Ovary (tissue), 9 donors: ENCODE results near the gene RAP1GAP. TPM values are rescaled to one million over a fixed set of nuclear protein-coding genes. Genes with fewer than 3 reads are reported as not detected.

ENCODE experiments used
- DNase-seq, 5 donors: peaks; one replicate each; pipeline ENCODE4 v3.0.0-alpha.2; 2019 to 2020
- H3K27ac ChIP-seq, 2 donors: fragments of 200-600 bp; one replicate each; pipeline versions ENCODE4 v1.5.1 to v1.8.0; 2019 to 2022
- H3K27me3 ChIP-seq: fragments of 200-600 bp; one replicate; pipeline ENCODE4 v1.8.0; 2022
- H3K36me3 ChIP-seq: fragments of 200-600 bp; sonication (generic); one replicate; pipeline ENCODE4 v1.5.1; 2019
- H3K4me1 ChIP-seq: one replicate; pipeline ENCODE4 v1.8.1; 2013; ENCODE audit warnings: mild to moderate bottlenecking, moderate library complexity; ENCODE audit not compliant: insufficient read depth
- H3K4me3 ChIP-seq: fragments of 200-600 bp; sonication (generic); one replicate; pipeline ENCODE4 v1.5.1; 2017
- H3K9me3 ChIP-seq, 2 donors: fragments of 200-600 bp in 1 of 2; sonication (generic) in 1 of 2; one replicate each; pipeline versions ENCODE4 v1.5.1 to v1.8.1; 2013 to 2019; ENCODE audit warnings: mild to moderate bottlenecking in 1 of 2, moderate library complexity in 1 of 2
- CTCF ChIP-seq, 3 donors: fragments of 450-650 bp in 2 of 3; fragments of 200-600 bp in 1 of 3; IDR thresholded peaks; one replicate each; pipeline versions ENCODE4 v1.5.1 to v1.8.0; 2016 to 2022; ENCODE audit warnings: antibody characterized with exemption in 3 of 3, mild to moderate bottlenecking in 1 of 3
- EP300 ChIP-seq: sonication (generic); formaldehyde crosslinking; IDR thresholded peaks from one replicate; pipeline ENCODE4 v1.6.1; 2017; ENCODE audit warnings: antibody characterized with exemption
- POLR2A ChIP-seq: fragments of 450-650 bp; IDR thresholded peaks from one replicate; pipeline ENCODE4 v1.6.1; 2017; ENCODE audit warnings: antibody characterized with exemption, mild to moderate bottlenecking, moderate library complexity
- WGBS, 3 donors: extraction: QIAGEN DNeasy Blood & Tissue Kit in 1 of 3; methylation state at CpG; one replicate each; pipeline versions ENCODE4 v1.1.5 to v1.1.7; 2013 to 2017; 5-methylcytosine and 5-hydroxymethylcytosine counted together
- intact Hi-C, 4 donors: fragments of 100-400 bp; cut with DNase I; formaldehyde crosslinking; loops; one replicate each; pipeline versions ENCODE4 v1.11.0 to v1.15.1; 2022 to 2023
- polyA plus RNA-seq, 2 donors: library from polyadenylated mRNA; stranded (reverse); fragments of 200-250 nt in 1 of 2; fragments of 350-450 nt in 1 of 2; fragmentation: Illumina TruSeq in 1 of 2; extraction: RNeasy Lipid Tissue Mini Kit (QIAGEN cat#74804) in 1 of 2; gene quantifications; one replicate each; pipeline ENCODE4 v1.2.3, GENCODE V29; 2013 to 2014
- total RNA-seq, 7 donors: library from RNA; depleted of rRNA in 2 of 7; stranded (reverse); fragments of >200 nt in 2 of 7; fragmentation: NEBNext Ultra II Directional in 3 of 7; extraction: Animal tissue kit (Norgen Biotek cat#: 25700) in 3 of 7; gene quantifications; one replicate each; pipeline versions ENCODE4 v1.1.0 to v1.2.4, GENCODE V29; 2016 to 2023
- donor health status: DM: no; HTN: no; CAD: no; lungs with moderate emphysema.
- donor health status: DM: no; HTN: no; CAD: no.
- donor health status: Bipolar disorder and iron deficiency.
- donor health status: DM: yes; HTN: yes; CAD: no.
- donor health status: DM: no; HTN: no; CAD: no.
- donor health status: DM: yes; HTN: yes; CAD: no.

RAP1GAP gene
- total and polyA plus RNA-seq, 9 donors, result 0.60 to 9.4 (median 2.8) TPM

- H3K27me3 ChIP-seq, result no peaks in the 10 kb centered on the region
- WGBS, 3 donors, result 21 to 22% (median 22%) methylated on average over 24 of the region's 24 CpGs
- peak in 3 of 5 donors; percentile 28 to 57 (median 30) for DNase-seq
- no peaks in the 10 kb centered on the region for H3K4me1 ChIP-seq
- intact Hi-C loops, result no loop called here
- no peak overlapping the region for H3K4me3 ChIP-seq
- H3K9me3 ChIP-seq, result no peaks in the 10 kb centered on the region
- no peak overlapping the region for H3K27ac ChIP-seq
- no peaks in the 10 kb centered on the region for H3K36me3 ChIP-seq
- no peak for TF ChIP-seq EP300
- no peak for TF ChIP-seq CTCF (IDR thresholded peaks at IDR 0.05)
- TF ChIP-seq POLR2A, result no peak
Measured at GRCh38 chr1:21586846-21587601, 82.1 kb downstream of the RAP1GAP start.

GRCh38 chr1:21586222-21586621 lies 82.9 kb downstream of the RAP1GAP start:
- Histone ChIP-seq H3K9me3 (no peaks in the 10 kb centered on the region), H3K4me3 (no peak overlapping the region), H3K27me3 (no peaks in the 10 kb centered on the region), H3K27ac (no peak overlapping the region), H3K4me1 (no peaks in the 10 kb centered on the region), H3K36me3 (no peaks in the 10 kb centered on the region)
- 48 to 57% (median 54%) methylated on average over 12 of the region's 12 CpGs for WGBS, 3 donors
- intact Hi-C loops, result no loop called here
- no peak for DNase-seq
- TF ChIP-seq POLR2A (no peak), CTCF (IDR thresholded peaks at IDR 0.05) (no peak), EP300 (no peak)

DNA sequence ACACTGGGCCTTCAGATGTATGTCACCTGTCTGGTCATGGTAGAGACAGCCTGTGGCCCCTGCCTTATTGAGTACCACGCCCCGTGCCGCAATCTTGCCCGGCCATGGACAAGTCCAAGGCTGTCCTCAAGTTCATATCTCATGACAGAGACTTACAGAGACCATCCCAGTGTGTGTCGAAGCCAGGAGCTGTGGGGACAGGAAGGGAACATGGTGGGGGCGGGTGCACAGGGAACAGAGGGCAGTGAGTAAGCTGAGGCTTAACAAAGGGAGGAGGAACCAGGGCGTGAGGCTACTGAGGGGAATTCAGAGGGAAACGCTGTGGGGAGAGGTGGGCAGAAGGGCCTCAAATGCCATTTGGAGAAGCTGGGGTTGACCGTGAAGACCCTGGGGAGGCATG lies 84.1 kb downstream of the RAP1GAP start:
- DNase-seq, result no peak
- Histone ChIP-seq H3K4me3 (no peak overlapping the region), H3K36me3 (no peaks in the 10 kb centered on the region), H3K9me3 (no peaks in the 10 kb centered on the region), H3K27me3 (no peaks in the 10 kb centered on the region), H3K27ac (no peak overlapping the region), H3K4me1 (no peaks in the 10 kb centered on the region)
- 76 to 78% (median 77%) methylated on average over 9 of the region's 9 CpGs for WGBS, 3 donors
- no peak for TF ChIP-seq EP300
- TF ChIP-seq CTCF (IDR thresholded peaks at IDR 0.05), result no peak
- TF ChIP-seq POLR2A, result no peak
- intact Hi-C loops, result no loop called here

GRCh38 chr1:21584096-21584495 lies 85.1 kb downstream of the RAP1GAP start:
- Histone ChIP-seq H3K27ac (no peak overlapping the region), H3K4me3 (no peak overlapping the region), H3K9me3 (no peaks in the 10 kb centered on the region), H3K27me3 (no peaks in the 10 kb centered on the region), H3K4me1 (no peaks in the 10 kb centered on the region), H3K36me3 (no peaks in the 10 kb centered on the region)
- DNase-seq, result no peak
- intact Hi-C loops, result no loop called here
- whole genome bisulfite sequencing, 3 donors, result 63 to 64% (median 63%) methylated on average over 10 of the region's 10 CpGs
- TF ChIP-seq CTCF (IDR thresholded peaks at IDR 0.05), result no peak
- TF ChIP-seq POLR2A, result no peak
- TF ChIP-seq EP300, result no peak
